Measurements from ENCODE around the gene C6orf47.
"Not testable (repeated sequence)": the region's sequence is repeated elsewhere in the genome, so short reads cannot be mapped to it uniquely, and the experiment has no call there.

Gene C6orf47, protein sequence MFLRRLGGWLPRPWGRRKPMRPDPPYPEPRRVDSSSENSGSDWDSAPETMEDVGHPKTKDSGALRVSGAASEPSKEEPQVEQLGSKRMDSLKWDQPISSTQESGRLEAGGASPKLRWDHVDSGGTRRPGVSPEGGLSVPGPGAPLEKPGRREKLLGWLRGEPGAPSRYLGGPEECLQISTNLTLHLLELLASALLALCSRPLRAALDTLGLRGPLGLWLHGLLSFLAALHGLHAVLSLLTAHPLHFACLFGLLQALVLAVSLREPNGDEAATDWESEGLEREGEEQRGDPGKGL

GRCh38 chr6:31660381-31661261 is at the start of gene C6orf47:
Gene C6orf47 (minus strand): TSS chr6:31660778. CDS start chr6:31659947, 831 bp downstream.
- peak; percentile 73 for DNase-seq

- DNase-seq: not testable (repeated sequence)
These were observed 48.6 kb upstream of the C6orf47 start for GRCh38 chr6:31709157-31709556.

GRCh38 chr6:31708224-31708623 is 47.6 kb upstream of the C6orf47 start:
- no peak for DNase-seq

GRCh38 chr6:31707701-31708100 is 47.1 kb upstream of the C6orf47 start:
- no peak for DNase-seq

- DNase-seq: no peak
These were observed 46.0 kb upstream of the C6orf47 start, which contains the start of gene LY6G6F for GRCh38 chr6:31706599-31706998. Gene LY6G6F (plus strand): TSS chr6:31706866. CDS start chr6:31706907, 41 bp downstream.

DNA sequence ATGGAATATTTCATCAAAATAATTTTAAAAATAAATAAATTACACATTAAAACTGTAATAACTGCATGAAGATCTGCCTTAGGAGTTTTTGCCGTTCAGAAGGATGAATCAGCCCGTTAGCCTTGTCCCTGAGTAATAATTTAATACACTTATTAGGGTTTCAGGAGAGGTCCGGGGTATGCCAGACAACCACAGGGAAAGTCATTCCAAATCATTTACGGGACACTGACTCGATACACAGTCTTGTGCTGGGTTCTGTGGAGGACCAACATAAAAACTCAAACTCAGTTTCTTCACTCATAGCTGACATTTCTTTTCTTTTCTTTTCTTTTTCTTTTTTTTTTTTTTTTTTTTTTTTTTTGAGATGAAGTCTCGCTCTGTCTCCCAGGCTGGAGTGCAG is 45.4 kb upstream of the C6orf47 start:
- DNase-seq: no peak

GRCh38 chr6:31702819-31703716 is 42.5 kb upstream of the C6orf47 start, which contains the start of gene ABHD16A:
Gene ABHD16A (minus strand): TSS chr6:31703324. CDS start chr6:31703281, 43 bp downstream.
- peak; percentile 94 for DNase-seq

GRCh38 chr6:31702405-31702818 is 41.8 kb upstream of the C6orf47 start:
- DNase-seq: peak; percentile 36

DNA sequence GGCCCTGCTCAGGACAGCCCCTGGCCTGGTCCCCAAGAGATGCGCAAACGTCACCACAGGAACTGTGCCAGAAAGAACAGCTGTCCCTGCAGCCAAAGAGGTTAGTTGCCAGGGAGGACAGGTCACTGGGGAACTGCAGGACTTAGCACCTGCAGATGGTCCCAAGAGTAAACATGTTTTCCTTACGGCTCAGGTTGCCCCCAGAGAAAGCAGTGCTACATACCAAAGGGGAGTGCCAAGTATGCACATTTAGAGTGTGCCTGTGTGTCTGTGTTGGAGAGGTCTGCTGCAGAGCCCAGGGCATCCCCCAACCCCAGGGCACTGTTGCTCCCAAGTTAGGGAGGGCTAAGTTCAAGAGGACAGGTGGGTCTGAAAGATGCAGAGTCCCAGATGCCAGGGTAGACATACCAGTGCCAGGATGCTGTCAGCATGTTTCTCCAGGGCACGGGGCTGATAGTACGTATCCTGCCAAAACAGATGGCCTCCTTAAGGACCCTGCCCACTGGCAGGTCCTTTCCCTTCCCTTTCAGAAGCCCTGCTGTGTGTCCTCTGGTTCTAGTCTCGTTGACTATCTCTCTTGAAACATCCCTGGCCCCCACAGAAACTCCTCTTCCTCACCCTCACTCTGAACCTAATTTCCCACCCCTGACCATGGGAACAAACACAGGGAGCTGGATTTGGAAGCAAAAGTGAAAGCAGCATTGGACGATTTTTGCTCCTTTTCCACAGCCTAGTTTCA is 41.3 kb upstream of the C6orf47 start:
- DNase-seq: peak; percentile 66

DNA sequence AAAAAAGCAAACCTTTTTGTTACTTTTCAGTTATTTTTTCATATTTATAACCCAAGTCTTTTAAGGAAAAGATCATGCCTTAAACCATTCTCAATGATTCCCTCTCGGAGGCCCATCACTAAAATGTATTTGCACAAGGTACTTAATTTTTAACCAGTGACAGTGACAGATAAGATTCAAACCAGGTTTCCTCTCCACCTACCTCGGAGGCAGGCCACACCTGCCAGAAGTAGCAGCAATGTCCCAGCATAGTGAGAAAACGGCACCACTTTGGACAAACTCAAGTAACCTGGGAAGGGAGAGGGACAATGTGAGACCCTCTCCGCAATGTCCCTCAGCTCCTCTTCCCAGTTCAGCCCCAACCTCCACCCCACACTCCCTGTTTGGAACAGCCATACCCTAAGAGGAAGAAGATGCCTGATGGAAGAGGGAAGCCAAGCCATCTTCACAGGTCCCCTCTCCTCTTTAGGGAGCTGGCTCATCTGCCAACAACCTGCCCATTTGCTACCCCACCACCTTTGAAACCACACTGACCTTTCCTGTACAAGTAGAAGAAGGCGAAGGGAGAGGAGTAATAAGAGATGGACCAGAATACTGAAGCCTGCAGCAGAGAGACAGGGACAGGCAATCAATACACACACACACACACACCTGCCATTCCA is 40.3 kb upstream of the C6orf47 start:
- no peak for DNase-seq

DNA sequence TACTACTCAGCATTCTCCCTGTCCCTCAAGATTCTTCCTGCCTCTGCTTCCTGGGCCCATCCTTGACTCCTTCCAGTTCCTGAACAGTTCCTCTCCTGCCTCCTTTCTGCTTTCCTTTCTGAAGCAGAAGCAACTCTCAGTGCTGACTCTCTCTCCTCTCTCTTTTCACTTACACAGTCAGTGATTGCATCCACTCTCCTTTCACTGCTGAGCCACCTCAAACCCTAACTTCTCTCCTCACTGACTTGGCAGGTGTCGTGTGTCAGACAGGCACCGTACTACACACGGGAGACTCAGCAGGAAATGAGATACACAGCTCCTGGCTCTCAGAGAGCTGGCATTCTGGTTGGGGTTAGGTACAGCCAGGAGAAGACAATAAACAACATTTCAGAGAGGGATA is 37.0 kb upstream of the C6orf47 start:
- no peak for DNase-seq

- DNase-seq: no peak
These were observed 33.0 kb upstream of the C6orf47 start for GRCh38 chr6:31693535-31693934.

DNA sequence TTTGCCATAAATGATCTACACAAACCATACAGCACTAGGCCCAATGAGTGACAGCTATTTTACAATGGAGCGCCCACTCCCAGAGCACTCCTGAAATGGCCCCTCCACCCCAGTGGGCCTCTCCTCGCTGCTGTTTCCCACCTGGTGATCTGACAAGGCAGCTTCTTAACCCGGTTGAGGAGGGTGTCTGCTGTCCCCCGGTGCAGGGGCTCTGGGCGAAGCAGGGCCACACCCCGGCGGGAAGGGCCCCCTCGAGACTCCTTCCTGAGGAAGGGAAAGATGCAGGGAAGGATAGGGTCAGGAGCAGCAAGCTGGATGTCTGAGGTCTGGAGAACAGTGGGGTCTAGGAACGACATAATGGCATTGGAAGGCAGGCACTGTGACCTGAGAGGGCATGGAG is 32.3 kb upstream of the C6orf47 start:
- DNase-seq: no peak

DNA sequence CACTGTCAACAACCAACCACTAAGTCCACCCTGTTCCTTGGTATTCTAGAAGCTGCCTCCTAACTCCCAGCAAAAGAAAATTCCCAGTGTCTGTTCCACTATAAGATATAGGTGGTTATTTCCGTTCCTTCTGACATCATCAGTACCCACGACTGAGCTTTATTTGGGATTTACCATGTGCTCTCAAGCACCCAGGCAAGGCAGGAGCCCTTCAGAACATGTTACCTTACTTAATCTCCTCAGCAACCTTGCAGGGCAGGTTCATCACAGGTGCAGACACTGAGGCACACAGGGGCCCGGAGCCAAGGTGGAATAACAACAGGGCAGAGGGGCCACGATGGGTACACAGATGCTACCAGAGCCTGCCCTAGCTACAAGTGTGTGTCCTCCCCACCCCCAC is 31.8 kb upstream of the C6orf47 start:
- DNase-seq: no peak

- no peak for DNase-seq
These were observed 31.1 kb upstream of the C6orf47 start for GRCh38 chr6:31691564-31692108.

DNA sequence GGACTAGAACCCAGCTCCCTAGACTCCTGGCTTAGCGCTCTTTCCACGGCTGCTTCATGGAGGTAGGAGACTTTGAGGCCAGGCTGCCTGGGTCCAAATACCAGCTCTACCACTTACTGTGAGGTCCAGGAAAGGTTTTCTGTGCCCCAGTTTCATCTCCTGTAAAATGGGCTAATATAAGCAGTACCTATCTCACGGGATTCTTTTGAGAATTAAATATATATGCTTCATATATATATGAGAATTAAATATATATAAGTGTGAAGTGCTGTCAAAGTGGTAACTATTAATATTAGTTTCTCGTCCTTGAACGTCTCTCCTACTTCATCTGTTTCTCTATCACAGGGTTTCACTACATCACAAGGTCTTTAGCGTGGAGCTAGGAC is 30.5 kb upstream of the C6orf47 start:
- DNase-seq: no peak

- DNase-seq: no peak
These were observed 29.9 kb upstream of the C6orf47 start for GRCh38 chr6:31690231-31691077.

DNA sequence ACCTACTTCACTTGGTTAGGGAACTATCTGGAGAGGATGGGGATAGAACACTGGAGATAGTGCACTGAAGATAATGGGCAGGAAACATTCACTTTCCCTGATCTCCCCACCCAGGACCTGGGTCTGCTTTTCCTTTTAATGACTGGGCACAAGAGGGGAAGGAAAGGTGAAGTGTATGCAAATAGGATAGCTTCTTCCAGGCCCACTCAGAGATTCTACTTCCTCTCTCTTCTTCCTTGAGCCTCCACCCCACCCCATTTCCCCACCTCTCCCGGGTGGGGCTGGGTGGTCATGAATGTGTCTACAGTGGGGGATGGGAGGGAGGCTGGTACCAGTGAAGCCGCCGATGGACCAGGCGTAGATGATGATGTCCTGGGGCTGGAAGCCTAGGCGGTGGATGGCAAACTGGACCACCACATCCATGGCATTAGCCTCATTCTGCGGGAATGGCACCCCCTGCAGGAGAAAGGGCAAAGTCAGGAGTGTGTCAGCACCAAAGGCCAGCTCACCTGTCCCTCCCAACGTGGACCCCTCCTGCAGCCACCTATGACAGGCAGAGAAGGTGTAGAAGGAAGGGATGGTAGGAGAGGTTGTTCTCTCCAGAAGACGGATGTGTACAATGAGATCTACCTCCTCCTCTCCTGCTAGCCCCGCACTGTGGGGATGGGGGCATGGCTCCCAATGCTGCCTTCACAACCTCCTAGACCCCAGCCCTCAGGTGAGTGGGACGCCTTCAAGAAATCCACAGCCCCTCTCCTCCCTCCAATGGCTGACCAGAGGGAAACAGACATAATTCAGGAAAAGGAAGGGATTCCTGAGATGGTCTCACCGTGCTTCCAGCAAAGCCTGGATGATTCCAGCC is 28.9 kb upstream of the C6orf47 start:
- DNase-seq: no peak

Data from DMS79 treated with DMSO at 0.1 percent for 48 hours (cell line).